Fibroblast of lung (primary cell): ENCODE measurements around the gene STX4. TPM values are rescaled to one million over a fixed set of nuclear protein-coding genes. Genes with fewer than 3 reads are reported as not detected.

Experiments
- DNase-seq, 2 donors: peaks; one replicate each; pipeline versions ENCODE4 v3.0.0 to v3.0.0-alpha.2; 2010; ENCODE audit warnings: low read depth in 2 of 2
- H2AFZ ChIP-seq: 2 replicates; pipeline ENCODE4 v1.5.1; 2012; ENCODE audit warnings: low read length, control low read depth, inconsistent platforms
- H3K27ac ChIP-seq: 2 replicates; pipeline ENCODE4 v1.5.1; 2011; ENCODE audit warnings: low read length, control low read depth; ENCODE audit not compliant: insufficient read depth
- H3K27me3 ChIP-seq: 2 replicates; pipeline ENCODE4 v1.5.1; 2011; ENCODE audit warnings: mild to moderate bottlenecking, low read length; ENCODE audit not compliant: control insufficient read depth, insufficient read depth
- H3K36me3 ChIP-seq: 2 replicates; pipeline ENCODE4 v1.5.1; 2011; ENCODE audit warnings: low read length; ENCODE audit not compliant: control insufficient read depth, insufficient read depth
- H3K4me1 ChIP-seq: 2 replicates; pipeline ENCODE4 v1.5.1; 2011; ENCODE audit warnings: low read length; ENCODE audit not compliant: control insufficient read depth, insufficient read depth; ENCODE audit errors: extremely low read depth
- H3K4me2 ChIP-seq: 2 replicates; pipeline ENCODE4 v1.5.1; 2011; ENCODE audit warnings: low read length, control low read depth; ENCODE audit not compliant: insufficient read depth; ENCODE audit errors: extremely low read depth
- H3K4me3 ChIP-seq, 4 experiments: fragments of 200-600 bp in 1 of 4; sonication (generic) in 1 of 4; replicated peaks in 1 of 4; 2 replicates each; pipeline ENCODE4 v1.5.1; 2011 to 2016; ENCODE audit warnings: low read length in 4 of 4, low read depth in 3 of 4, mild to moderate bottlenecking in 3 of 4, control low read depth in 2 of 4, inconsistent platforms in 1 of 4, mixed read lengths in 1 of 4; ENCODE audit not compliant: insufficient read depth in 1 of 4; ENCODE audit errors: control extremely low read depth in 1 of 4
- H3K79me2 ChIP-seq: 2 replicates; pipeline ENCODE4 v1.5.1; 2012; ENCODE audit warnings: mild to moderate bottlenecking, low read length, inconsistent platforms; ENCODE audit not compliant: control insufficient read depth, insufficient read depth
- H3K9ac ChIP-seq: 2 replicates; pipeline ENCODE4 v1.5.1; 2011; ENCODE audit warnings: mild to moderate bottlenecking, low read length, control low read depth; ENCODE audit not compliant: insufficient read depth
- H3K9me3 ChIP-seq: 2 replicates; pipeline ENCODE4 v1.5.1; 2012; ENCODE audit warnings: low read depth, low read length; ENCODE audit not compliant: control insufficient read depth, insufficient read depth
- H4K20me1 ChIP-seq: 2 replicates; pipeline ENCODE4 v1.5.1; 2011; ENCODE audit warnings: low read length; ENCODE audit not compliant: control insufficient read depth, insufficient read depth; ENCODE audit errors: extremely low read depth
- CTCF ChIP-seq, 2 donors: IDR thresholded peaks in 1 of 2; conservative IDR thresholded peaks in 1 of 2; 1 replicate in 1 of 2; 2 replicates in 1 of 2; pipeline ENCODE4 v1.5.1; 2011 to 2012; ENCODE audit warnings: low read length in 2 of 2, control low read depth in 1 of 2, inconsistent platforms in 1 of 2, low read depth in 1 of 2, mild to moderate bottlenecking in 1 of 2
- EZH2 ChIP-seq: IDR thresholded peaks from 2 replicates; pipeline ENCODE4 v1.5.1; 2012; ENCODE audit warnings: low read length, control low read depth, mild to moderate bottlenecking; ENCODE audit errors: missing control alignments
- polyA plus RNA-seq, 2 donors: library from polyadenylated mRNA; depleted of rRNA in 1 of 2; stranded (reverse) in 1 of 2; unstranded in 1 of 2; fragments of >200 nt; gene quantifications; 2 replicates each; pipeline ENCODE4 v1.2.1, GENCODE V29; 2011 to 2012; ENCODE audit warnings: missing spikeins in 1 of 2
- total RNA-seq: library from RNA; depleted of rRNA; stranded (reverse); fragments of >200 nt; gene quantifications from 2 replicates; pipeline ENCODE4 v1.2.1, GENCODE V29; 2014

The STX4 gene
- total and polyA plus RNA-seq, 2 donors (not counting 1 experiment from before 2014, with no cell fraction given), result 37.5 to 42.8 TPM

GRCh38 chr16:30986129-30986991 lies 47.0 kb upstream of the STX4 start:
- H2AFZ ChIP-seq, result no peak overlapping the region
- H3K27ac ChIP-seq, result peak overlapping the region; percentile 69
- no peak overlapping the region for H3K9ac ChIP-seq
- no peak for DNase-seq
- TF ChIP-seq EZH2 (no peak), CTCF (conservative IDR thresholded peaks at IDR 0.05 in 1 of 2, IDR thresholded peaks at IDR 0.05 in 1 of 2; ENCODE audit: low read depth in 1 of 2, low read length in 2 of 2) (no peak)
- H3K27me3 ChIP-seq, result no peaks in the 10 kb centered on the region
- H3K79me2 ChIP-seq, result no peaks in the 10 kb centered on the region
- H3K36me3 ChIP-seq, result peaks cover 16% of the 10 kb centered on the region
- H3K4me2 ChIP-seq, result no peak overlapping the region
- peak overlapping the region in 1 of 4 experiments; percentile 63 for H3K4me3 ChIP-seq
- peaks cover 11% of the 10 kb centered on the region for H3K4me1 ChIP-seq
- H3K9me3 ChIP-seq, result no peaks in the 10 kb centered on the region
- H4K20me1 ChIP-seq, result no peaks in the 10 kb centered on the region

GRCh38 chr16:30987581-30988190 lies 45.7 kb upstream of the STX4 start:
- no peaks in the 10 kb centered on the region for H3K9me3 ChIP-seq
- TF ChIP-seq CTCF (conservative IDR thresholded peaks at IDR 0.05 in 1 of 2, IDR thresholded peaks at IDR 0.05 in 1 of 2; ENCODE audit: low read depth in 1 of 2, low read length in 2 of 2), result no peak
- no peak for TF ChIP-seq EZH2
- no peak overlapping the region for H3K27ac ChIP-seq
- H3K4me3 ChIP-seq, result no peak overlapping the region
- H3K4me1 ChIP-seq, result peaks cover 11% of the 10 kb centered on the region
- no peak for DNase-seq
- no peaks in the 10 kb centered on the region for H4K20me1 ChIP-seq
- no peak overlapping the region for H3K9ac ChIP-seq
- no peak overlapping the region for H3K4me2 ChIP-seq
- no peaks in the 10 kb centered on the region for H3K79me2 ChIP-seq
- H3K36me3 ChIP-seq, result peaks cover 13% of the 10 kb centered on the region
- no peak overlapping the region for H2AFZ ChIP-seq
- H3K27me3 ChIP-seq, result no peaks in the 10 kb centered on the region

GRCh38 chr16:30989469-30990047 lies 43.8 kb upstream of the STX4 start:
- no peak for DNase-seq
- Histone ChIP-seq H3K4me2 (no peak overlapping the region), H4K20me1 (no peaks in the 10 kb centered on the region), H3K4me1 (peaks cover 11% of the 10 kb centered on the region), H3K36me3 (peaks cover 10% of the 10 kb centered on the region), H2AFZ (no peak overlapping the region), H3K27ac (no peak overlapping the region), H3K4me3 (no peak overlapping the region), H3K79me2 (no peaks in the 10 kb centered on the region), H3K9me3 (no peaks in the 10 kb centered on the region), H3K9ac (no peak overlapping the region), H3K27me3 (no peaks in the 10 kb centered on the region)
- TF ChIP-seq CTCF (conservative IDR thresholded peaks at IDR 0.05 in 1 of 2, IDR thresholded peaks at IDR 0.05 in 1 of 2; ENCODE audit: low read depth in 1 of 2, low read length in 2 of 2) (no peak), EZH2 (no peak)
